GM18505 (cell line): ENCODE data around the gene ZNF211.

ENCODE experiments used
- ATAC-seq: cut with Tn5 transposase; IDR thresholded peaks from one replicate; pipeline ENCODE4 v1.9.1; 2021; ENCODE audit not compliant: unreplicated experiment
- POLR2A ChIP-seq: IDR thresholded peaks from 4 replicates; pipeline ENCODE4 v1.6.1; 2011; ENCODE audit warnings: borderline replicate concordance; ENCODE audit not compliant: insufficient read depth, insufficient read length; ENCODE audit errors: extremely low read depth

Gene ZNF211

DNA sequence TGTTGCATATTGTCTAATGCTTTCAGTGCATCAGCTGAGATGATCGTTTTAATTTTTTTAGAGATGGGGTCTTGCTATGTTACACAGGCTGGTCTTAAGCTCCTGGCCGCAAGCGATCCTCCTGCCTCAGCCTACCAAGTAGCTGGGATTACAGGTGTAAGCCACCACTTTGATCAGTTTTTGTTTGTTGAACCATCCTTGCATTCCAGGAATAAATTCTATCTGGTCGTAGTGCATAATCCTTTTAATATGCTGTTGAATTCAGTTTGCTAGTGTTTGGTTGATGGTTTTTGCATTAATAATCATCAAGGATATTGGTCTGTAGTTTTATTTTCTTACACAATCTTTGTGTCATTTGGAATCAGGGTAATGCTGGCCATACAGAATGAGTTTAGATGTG, 4.4 kb downstream of the ZNF211 start:
- ATAC-seq = no peak
- no peak for TF ChIP-seq POLR2A

DNA sequence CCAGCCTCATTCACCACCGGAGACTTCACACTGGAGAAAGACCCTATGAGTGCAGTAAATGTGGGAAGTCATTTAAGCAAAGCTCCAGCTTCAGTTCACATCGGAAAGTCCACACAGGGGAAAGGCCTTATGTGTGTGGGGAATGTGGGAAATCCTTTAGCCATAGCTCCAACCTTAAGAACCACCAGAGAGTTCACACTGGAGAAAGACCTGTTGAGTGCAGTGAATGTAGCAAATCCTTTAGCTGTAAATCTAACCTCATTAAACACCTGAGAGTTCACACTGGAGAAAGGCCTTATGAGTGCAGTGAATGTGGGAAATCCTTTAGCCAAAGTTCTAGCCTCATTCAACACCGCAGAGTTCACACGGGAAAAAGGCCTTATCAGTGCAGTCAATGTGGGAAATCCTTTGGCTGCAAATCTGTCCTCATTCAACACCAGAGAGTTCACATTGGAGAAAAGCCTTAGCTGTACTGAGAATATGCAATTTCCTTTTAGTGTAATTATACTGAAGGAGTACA, 8.8 kb downstream of the ZNF211 start:
- no peak for ATAC-seq
- TF ChIP-seq POLR2A = no peak

DNA sequence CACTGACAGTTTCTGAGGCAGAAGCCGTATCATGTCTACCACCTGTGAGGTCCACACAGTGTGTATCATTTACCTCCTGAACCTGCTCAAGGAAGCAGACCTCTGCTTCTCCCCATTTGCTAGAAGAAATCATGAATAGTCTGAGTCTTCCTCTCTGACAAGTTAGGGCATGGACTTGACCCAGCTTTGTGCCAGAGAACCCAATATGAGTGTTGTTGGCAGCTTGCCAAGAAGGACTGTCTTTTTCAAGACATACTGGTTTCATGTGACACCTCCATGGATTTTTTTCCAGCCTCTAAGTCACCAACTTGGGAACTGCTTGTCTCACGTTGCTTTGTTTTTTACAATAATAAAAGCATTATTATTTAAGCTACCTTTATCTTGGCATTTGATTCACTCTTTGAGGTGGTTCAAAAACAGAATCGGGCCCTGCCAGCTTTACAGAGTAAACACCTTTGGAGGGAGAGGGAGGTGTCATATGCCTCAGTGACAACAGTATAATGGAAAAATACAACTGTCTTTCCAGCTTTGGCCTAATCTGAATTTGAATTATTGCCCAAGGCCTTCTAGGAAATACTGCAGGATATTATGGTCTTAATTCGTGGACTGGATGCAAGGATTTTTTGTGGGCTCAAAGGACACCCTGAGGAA, 9.6 kb downstream of the ZNF211 start:
- no peak for ATAC-seq
- TF ChIP-seq POLR2A = no peak

DNA sequence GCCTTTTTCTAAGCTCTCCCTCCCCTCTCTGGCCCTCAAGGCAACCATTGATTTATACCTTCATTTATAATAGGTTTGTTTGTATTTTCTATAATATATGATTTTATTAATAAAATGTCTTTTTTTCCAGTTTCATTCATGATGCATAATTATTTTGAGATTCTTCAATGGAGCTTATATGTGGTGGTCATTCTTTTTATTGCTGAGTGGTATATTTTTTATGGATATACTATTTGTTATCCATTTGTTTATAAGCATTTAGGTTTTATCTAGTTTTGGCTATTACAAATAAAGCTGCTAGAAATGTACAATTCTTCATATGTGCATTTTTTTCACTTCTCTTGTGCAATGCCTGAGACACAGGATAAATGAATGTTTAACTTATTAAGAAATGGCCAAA, 10.8 kb downstream of the ZNF211 start:
- no peak for ATAC-seq
- no peak for TF ChIP-seq POLR2A

DNA sequence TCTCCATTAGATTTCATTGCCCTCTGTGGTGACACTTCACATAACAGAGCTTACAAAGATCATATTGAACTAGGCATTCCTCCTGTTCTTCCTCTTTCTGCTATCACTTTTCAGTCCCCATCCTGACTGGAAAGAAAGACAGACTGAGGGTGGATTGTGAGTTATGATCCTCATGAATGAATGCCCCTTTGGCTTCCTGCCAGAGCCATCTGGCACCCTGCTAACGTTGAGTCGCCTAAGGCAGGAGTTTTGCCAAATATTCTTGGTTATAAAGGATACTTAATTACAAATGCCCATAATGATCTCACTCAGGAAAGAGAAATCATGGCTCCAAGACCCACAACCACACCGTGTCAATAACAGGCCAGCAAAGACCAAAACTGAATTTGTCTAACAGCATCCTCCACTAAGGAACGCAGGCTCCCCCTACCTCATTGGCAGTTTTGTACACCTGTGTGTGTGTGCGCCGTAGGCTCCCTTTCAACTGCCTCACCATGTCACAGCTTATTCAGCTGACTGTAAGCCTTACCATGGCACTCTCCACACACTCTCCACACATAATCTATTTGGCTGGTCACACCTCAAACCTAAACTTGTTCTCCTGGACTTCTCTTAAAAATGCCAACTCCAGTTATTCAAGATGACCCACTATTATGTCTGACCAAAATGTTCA, 15.5 kb downstream of the ZNF211 start:
- ATAC-seq = no peak
- no peak for TF ChIP-seq POLR2A

DNA sequence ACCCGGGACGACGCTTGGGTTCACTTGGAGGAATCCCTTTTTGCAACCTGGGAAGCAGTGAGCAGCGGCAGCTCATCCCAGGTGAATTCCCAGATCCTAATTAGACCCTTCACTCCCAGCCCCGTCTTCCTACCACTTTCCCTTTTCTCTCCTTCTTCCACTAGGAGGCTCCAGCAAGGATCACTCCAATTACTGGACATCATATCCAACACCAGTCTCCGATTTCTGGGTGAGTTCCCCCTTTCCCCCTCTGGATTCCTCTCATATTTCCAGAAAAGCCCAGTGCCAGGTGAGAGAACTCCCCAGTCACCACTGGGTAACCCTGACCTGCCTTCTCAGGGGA, 18.7 kb downstream of the ZNF211 start:
- no peak for TF ChIP-seq POLR2A
- no peak for ATAC-seq

DNA sequence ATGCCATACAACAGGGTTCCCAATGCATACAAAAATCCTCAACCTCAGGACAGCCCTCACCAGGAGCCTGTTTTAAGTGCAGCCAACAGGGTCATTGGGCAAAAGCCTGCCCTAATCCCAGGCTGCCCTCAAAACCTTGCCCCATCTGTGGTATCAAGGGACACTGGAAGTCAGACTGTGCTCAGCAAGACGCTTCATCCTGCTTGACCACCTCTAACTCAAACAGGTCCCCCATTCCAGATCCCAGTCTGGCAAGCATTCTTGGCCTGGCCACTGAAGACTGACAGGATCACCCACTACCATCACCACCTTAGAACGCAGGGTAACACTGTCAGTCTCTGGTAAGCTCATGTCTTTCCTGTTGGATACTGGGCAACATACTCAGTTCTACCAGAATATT, 20.7 kb downstream of the ZNF211 start:
- no peak for TF ChIP-seq POLR2A
- ATAC-seq = no peak

DNA sequence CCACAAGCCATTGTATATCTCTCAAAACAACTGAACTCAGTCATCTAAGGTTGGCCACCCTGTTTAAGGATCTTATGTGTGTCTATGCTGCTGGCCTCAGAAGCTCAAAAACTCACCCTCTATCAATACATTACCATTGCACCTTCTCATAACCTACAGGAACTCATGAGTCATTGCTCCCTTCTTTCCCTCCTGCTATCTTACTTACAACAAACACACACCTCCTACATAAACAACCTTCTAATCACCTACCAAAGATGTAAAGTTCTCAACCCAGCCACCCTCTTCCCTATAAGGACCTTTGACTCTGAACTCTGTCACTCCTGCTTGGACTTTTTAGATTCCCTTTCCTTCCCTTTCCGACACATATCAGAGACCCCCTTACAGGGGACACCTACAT, 22.5 kb downstream of the ZNF211 start:
- no peak for TF ChIP-seq POLR2A

DNA sequence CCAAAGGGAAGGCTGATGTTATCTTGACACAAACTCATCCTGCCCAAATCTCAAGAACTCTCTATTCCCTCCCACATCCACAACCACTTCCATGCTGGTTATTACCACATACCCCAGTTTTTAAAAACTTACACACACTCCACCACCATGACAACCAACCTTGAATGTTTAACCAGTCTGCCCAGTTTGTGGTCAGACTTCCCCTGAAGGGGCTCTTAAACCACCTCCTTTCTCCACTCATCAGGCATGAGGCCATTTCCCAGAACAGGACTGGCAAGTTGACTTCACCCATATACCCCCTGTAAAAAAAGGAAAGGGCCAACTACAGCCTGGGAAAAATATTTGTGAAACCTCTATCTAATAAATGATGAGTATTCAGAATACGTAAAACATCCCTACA, 23.4 kb downstream of the ZNF211 start:
- TF ChIP-seq POLR2A = no peak
- ATAC-seq = no peak

More for the DNA sequence above, 22.5 kb downstream of the ZNF211 start:
- no peak for ATAC-seq

DNA sequence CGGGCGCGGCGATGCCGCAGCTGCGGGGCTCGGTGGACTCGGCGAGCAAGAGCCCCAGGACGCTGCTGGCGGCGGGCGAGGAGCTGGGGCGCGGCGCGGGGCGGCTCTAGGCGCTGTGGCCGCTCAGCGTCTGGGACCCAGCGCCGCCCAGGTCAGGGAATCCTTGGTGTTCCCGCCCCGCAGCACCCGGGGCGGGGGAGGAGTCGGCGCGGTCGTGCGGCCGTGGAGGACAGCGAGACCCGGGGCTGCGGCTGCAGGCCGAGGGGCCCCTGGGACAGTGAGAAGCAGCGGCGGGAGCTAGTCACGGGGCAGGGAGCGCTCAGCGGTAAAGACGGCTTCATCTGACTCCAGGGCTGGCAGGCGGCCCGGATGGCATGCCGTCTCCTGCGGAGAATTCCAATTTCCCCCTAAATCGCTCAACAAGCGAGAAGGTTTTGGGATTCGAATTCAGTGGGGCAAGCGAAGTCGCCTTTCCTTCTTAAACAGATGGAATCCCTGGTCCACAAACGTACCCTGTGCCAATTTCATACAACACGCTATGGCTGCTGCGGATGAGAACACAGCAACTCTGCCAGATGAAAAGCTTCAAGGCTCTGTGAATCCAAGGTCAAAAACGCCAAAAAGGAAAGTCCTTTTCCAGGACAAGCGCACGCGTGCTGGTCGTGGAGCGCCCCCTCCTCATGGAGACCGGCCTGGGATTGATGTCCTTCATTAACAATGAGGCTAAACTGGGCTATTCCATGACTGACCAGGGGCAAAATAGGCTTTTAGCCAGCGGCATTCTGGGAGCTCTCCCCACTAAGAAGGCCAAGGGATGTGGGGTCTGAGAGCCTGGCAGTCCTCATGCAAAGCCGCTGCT, 31.5 kb downstream of the ZNF211 start:
- ATAC-seq = no peak
- TF ChIP-seq POLR2A = no peak

DNA sequence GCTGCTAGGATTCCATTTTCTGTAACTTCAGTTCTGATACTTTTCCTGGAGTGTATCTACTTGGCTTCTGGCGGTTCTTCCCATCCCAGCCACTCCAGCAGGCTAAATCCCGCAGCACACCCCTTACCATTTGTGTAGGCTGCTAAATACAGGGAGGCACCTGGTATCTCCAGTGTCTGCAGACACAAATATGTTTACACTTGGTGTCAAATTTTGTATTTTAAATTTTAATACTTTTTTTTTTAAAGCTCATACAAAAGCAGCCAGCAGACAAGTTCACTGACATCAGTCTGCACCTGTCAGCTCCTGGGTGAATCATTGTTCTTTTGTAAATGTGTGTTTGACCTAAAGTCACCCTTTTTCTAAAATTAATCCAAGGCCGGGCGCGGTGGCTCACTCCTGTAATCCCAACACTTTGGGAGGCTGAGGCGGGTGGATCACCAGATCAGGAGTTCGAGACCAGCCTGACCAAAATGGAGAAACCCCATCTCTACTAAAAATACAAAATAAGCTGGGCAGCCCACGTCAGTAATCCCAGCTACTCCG, 32.4 kb downstream of the ZNF211 start:
- no peak for TF ChIP-seq POLR2A
- ATAC-seq = no peak

DNA sequence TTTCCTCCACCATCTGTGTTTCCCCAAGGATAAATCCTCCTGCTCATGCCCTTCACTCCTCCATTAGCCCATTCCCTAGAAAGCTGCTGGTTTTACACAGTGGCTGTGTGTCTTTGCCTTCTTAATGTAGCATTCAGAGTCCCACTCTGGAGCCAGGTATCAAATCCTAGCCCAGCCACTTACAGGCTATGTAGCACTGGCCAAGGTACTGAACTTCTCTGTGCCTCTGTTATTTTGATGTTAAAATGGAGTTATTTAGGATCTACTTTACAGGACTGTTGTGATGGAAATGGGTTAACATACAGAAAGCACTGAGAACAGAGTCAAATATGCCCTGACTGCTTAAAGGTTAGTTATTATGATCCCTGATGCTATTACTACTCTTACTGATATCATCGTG, 34.3 kb downstream of the ZNF211 start:
- no peak for ATAC-seq
- no peak for TF ChIP-seq POLR2A

DNA sequence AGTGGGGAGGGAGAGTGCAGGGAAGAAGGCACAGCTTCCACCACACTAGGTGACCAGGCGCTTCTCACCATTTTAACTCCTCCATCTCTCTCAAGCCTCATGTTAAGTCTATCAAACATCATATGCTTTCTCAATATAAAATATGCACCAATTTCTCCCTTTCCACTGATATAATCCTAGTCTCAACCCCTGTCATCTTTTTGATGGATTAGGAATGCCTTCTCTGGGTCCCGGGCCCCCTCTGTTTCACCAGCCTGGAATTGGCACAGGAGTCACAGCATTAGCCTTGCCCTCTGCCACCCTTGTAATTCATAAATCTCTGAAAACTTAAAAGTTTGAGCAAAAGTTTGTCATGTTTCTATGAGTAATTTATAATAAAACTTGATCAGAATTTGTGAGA, 35.7 kb downstream of the ZNF211 start, which contains the start of gene ZSCAN4:
ZSCAN4 (plus strand) TSS at position 301 of the 400 bp plus-strand sequence. CDS start 7,211 bp downstream, outside the sequence.
- no peak for ATAC-seq
- TF ChIP-seq POLR2A = no peak
